HCT116 (cell line): ENCODE results near the gene RNF128. TPM values are rescaled to one million over a fixed set of nuclear protein-coding genes. Genes with fewer than 3 reads are reported as not detected.

Experiments
- ATAC-seq: fragments of 200-7000 bp; cut with Tn5 transposase; 2 replicates; pipeline ENCODE4 v1.9.1; 2020; ENCODE audit warnings: mild to moderate bottlenecking, moderate library complexity
- Bru-seq: library from RNA; stranded (reverse); fragments of 400-500 nt; gene quantifications from one replicate; lab custom pipeline; 2021; lab: Mats Ljungman, UMichigan
- BruChase-seq, 2 experiments: library from RNA; stranded (reverse); fragments of 400-500 nt; gene quantifications; one replicate each; lab custom pipeline; 2021; lab: Mats Ljungman, UMichigan
- BruUV-seq: library from RNA; stranded (reverse); fragments of 400-500 nt; replicated peaks from 2 replicates; lab custom pipeline; 2021; lab: Mats Ljungman, UMichigan
- CTCF ChIA-PET: fragments of 300-600 bp; sonication (Branson Sonifier 250); formaldehyde crosslinking; loops from one replicate; lab custom pipeline; 2021; ENCODE audit warnings: antibody characterized with exemption; lab: Charles Lee
- POLR2A ChIA-PET: fragments of 300-600, 350-600 bp; sonication (Branson Sonifier 250); formaldehyde crosslinking; loops from one replicate; lab custom pipeline; 2021; ENCODE audit warnings: antibody characterized with exemption; lab: Charles Lee
- RAD21 ChIA-PET, 2 experiments: fragments of 300-600 bp; sonication (Branson Sonifier 250); formaldehyde crosslinking; loops; one replicate each; lab custom pipeline; 2023; ENCODE audit warnings: low total read pairs in 2 of 2; ENCODE audit not compliant: uncharacterized antibody in 2 of 2, unreplicated experiment in 2 of 2, low non-redundant PET in 1 of 2; lab: Charles Lee
- DNase-seq: peaks from one replicate; pipeline ENCODE4 v3.0.0-alpha.2; 2010; ENCODE audit warnings: low read depth, low spot score
- H2AFZ ChIP-seq: fragments of 200-600 bp; shearing (Covaris generic), sonication (generic); 2 replicates; pipeline ENCODE4 v1.6.1; 2017; ENCODE audit warnings: low read depth, mixed run types, mixed read lengths, antibody characterized with exemption, low read length; ENCODE audit not compliant: poor library complexity, severe bottlenecking
- H3K27ac ChIP-seq: 2 replicates; pipeline ENCODE4 v1.5.1; 2012; ENCODE audit warnings: low read depth, low read length
- H3K27me3 ChIP-seq: fragments of 200-600 bp; sonication (generic); 2 replicates; pipeline ENCODE4 v1.6.1; 2016; ENCODE audit warnings: mixed run types, low read length, mixed read lengths; ENCODE audit not compliant: insufficient read depth
- H3K36me3 ChIP-seq, 2 experiments: fragments of 200-500 bp in 1 of 2; fragments of 200-600 bp in 1 of 2; sonication (Bioruptor generic) in 1 of 2; sonication (generic) in 1 of 2; 2 replicates each; pipeline versions ENCODE4 v1.5.1 to v1.6.1; 2014 to 2016; ENCODE audit warnings: low read length in 2 of 2, inconsistent platforms in 1 of 2, mixed read lengths in 1 of 2, mixed run types in 1 of 2; ENCODE audit not compliant: insufficient read depth in 2 of 2, control insufficient read depth in 1 of 2
- H3K4me1 ChIP-seq, 2 experiments: fragments of 200-600 bp in 1 of 2; sonication (generic) in 1 of 2; 2 replicates each; pipeline versions ENCODE4 v1.5.1 to v1.6.1; 2012 to 2017; ENCODE audit warnings: low read length in 2 of 2, inconsistent platforms in 1 of 2, mild to moderate bottlenecking in 1 of 2, mixed read lengths in 1 of 2, mixed run types in 1 of 2, moderate library complexity in 1 of 2; ENCODE audit not compliant: insufficient read depth in 2 of 2, control insufficient read depth in 1 of 2
- H3K4me2 ChIP-seq: fragments of 200-600 bp; sonication (generic); 2 replicates; pipeline ENCODE4 v1.6.1; 2017; ENCODE audit warnings: mixed run types, low read length, mixed read lengths
- H3K4me3 ChIP-seq, 2 experiments: fragments of 200-600 bp in 1 of 2; sonication (generic) in 1 of 2; replicated peaks in 1 of 2; 2 replicates each; pipeline ENCODE4 v1.5.1; 2011 to 2016; ENCODE audit warnings: low read length in 2 of 2, control low read depth in 1 of 2, low read depth in 1 of 2, mild to moderate bottlenecking in 1 of 2, mixed read lengths in 1 of 2, mixed run types in 1 of 2
- H3K79me2 ChIP-seq: fragments of 200-600 bp; sonication (generic); 2 replicates; pipeline ENCODE4 v1.6.1; 2017; ENCODE audit warnings: mild to moderate bottlenecking, mixed run types, low read length, moderate library complexity, mixed read lengths; ENCODE audit not compliant: insufficient read depth
- H3K9ac ChIP-seq: fragments of 200-600 bp; sonication (generic); 2 replicates; pipeline ENCODE4 v1.6.1; 2016; ENCODE audit warnings: low read length, mixed read lengths
- H3K9me2 ChIP-seq: fragments of 200-600 bp; sonication (generic), shearing (Covaris generic); 2 replicates; pipeline ENCODE4 v1.6.1; 2017; ENCODE audit warnings: mixed run types, mild to moderate bottlenecking, moderate library complexity; ENCODE audit not compliant: insufficient read depth
- H3K9me3 ChIP-seq, 2 experiments: fragments of 200-500 bp in 1 of 2; fragments of 200-600 bp in 1 of 2; sonication (Bioruptor generic) in 1 of 2; sonication (generic) in 1 of 2; 2 replicates each; pipeline ENCODE4 v1.6.1; 2014 to 2017; ENCODE audit warnings: low read length in 2 of 2, mixed read lengths in 2 of 2, inconsistent platforms in 1 of 2, low read depth in 1 of 2, mild to moderate bottlenecking in 1 of 2, mixed run types in 1 of 2, moderate library complexity in 1 of 2; ENCODE audit not compliant: control insufficient read depth in 1 of 2, insufficient read depth in 1 of 2
- H4K20me1 ChIP-seq: fragments of 200-600 bp; sonication (generic), shearing (Covaris generic); 2 replicates; pipeline ENCODE4 v1.6.1; 2017; ENCODE audit warnings: mixed run types, mild to moderate bottlenecking, moderate library complexity; ENCODE audit not compliant: insufficient read depth
- CBX3 ChIP-seq: IDR thresholded peaks from 2 replicates; pipeline ENCODE4 v1.6.1; 2012; ENCODE audit warnings: low read depth
- EZH2 ChIP-seq: fragments of 200-600 bp; sonication (generic); IDR thresholded peaks from 2 replicates; pipeline ENCODE4 v1.6.1; 2017; ENCODE audit warnings: antibody characterized with exemption, mixed run types
- POLR2A ChIP-seq: IDR thresholded peaks from 2 replicates; pipeline ENCODE4 v1.7.0; 2011; ENCODE audit warnings: borderline replicate concordance; ENCODE audit not compliant: insufficient read depth, insufficient read length; ENCODE audit errors: extremely low read depth
- POLR2AphosphoS5 ChIP-seq: IDR thresholded peaks from 2 replicates; pipeline ENCODE4 v1.6.1; 2011; ENCODE audit warnings: mild to moderate bottlenecking, low read depth, low read length, moderate library complexity
- SP1 ChIP-seq: IDR thresholded peaks from 2 replicates; pipeline ENCODE4 v1.6.1; 2012; ENCODE audit warnings: low read depth
- SRF ChIP-seq: IDR thresholded peaks from 2 replicates; pipeline ENCODE4 v1.6.1; 2012; ENCODE audit warnings: low read depth
- TCF7L2 ChIP-seq: IDR thresholded peaks from 2 replicates; pipeline ENCODE4 v1.7.0; 2011; ENCODE audit warnings: borderline replicate concordance, inconsistent platforms; ENCODE audit not compliant: insufficient read depth, insufficient read length; ENCODE audit errors: extremely low read depth
- YY1 ChIP-seq: IDR thresholded peaks from 2 replicates; pipeline ENCODE4 v1.6.1; 2011; ENCODE audit warnings: low read length, low read depth, moderate library complexity, mild to moderate bottlenecking; ENCODE audit not compliant: insufficient replicate concordance; ENCODE audit errors: extremely low read depth
- ZBTB33 ChIP-seq: IDR thresholded peaks from 2 replicates; pipeline ENCODE4 v1.6.1; 2011; ENCODE audit warnings: mild to moderate bottlenecking, low read length, moderate library complexity; ENCODE audit not compliant: insufficient replicate concordance; ENCODE audit errors: extremely low read depth
- ZFX ChIP-seq: fragments of 450-650 bp; IDR thresholded peaks from 2 replicates; pipeline ENCODE4 v1.6.1; 2017
- ZNF274 ChIP-seq: fragments of 200-500 bp; sonication (Bioruptor generic); IDR thresholded peaks from 2 replicates; pipeline ENCODE4 v1.6.1; 2014; ENCODE audit warnings: mild to moderate bottlenecking, low read depth, low read length, inconsistent platforms
- intact Hi-C: fragments of 100-400 bp; cut with micrococcal nuclease; formaldehyde crosslinking; loops from 2 replicates; pipeline ENCODE4 v1.10.0; 2022
- long read RNA-seq: library from polyadenylated mRNA; unstranded; transcript quantifications from one replicate; pipeline ENCODE4 v2.0.0, GENCODE V29; 2021; ENCODE audit not compliant: unreplicated experiment
- polyA plus RNA-seq: library from polyadenylated mRNA; unstranded; fragments of >200 nt; gene quantifications from 2 replicates; pipeline ENCODE4 v1.2.1, GENCODE V29; 2012; ENCODE audit warnings: missing spikeins
- total RNA-seq: library from RNA; stranded (reverse); gene quantifications from one replicate; pipeline ENCODE4 v1.2.1, GENCODE V29; 2021; ENCODE audit not compliant: unreplicated experiment
- TF ChIP-seq, protein P1 (sequence below): IDR thresholded peaks from 2 replicates; pipeline ENCODE4 v1.6.1; 2012
- TF ChIP-seq, protein P2 (sequence below): IDR thresholded peaks from 2 replicates; pipeline ENCODE4 v1.6.1; 2012

Gene RNF128, protein sequence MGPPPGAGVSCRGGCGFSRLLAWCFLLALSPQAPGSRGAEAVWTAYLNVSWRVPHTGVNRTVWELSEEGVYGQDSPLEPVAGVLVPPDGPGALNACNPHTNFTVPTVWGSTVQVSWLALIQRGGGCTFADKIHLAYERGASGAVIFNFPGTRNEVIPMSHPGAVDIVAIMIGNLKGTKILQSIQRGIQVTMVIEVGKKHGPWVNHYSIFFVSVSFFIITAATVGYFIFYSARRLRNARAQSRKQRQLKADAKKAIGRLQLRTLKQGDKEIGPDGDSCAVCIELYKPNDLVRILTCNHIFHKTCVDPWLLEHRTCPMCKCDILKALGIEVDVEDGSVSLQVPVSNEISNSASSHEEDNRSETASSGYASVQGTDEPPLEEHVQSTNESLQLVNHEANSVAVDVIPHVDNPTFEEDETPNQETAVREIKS
- total RNA-seq (5.8 TPM), Bru-seq, nascent RNA (percentile 34 among the genes with signal in this experiment), BruChase-seq, experiment 1, labeled RNA remaining after a 6-hour chase (percentile 38 among the genes with signal in this experiment), BruChase-seq, experiment 2, labeled RNA remaining after a 2-hour chase (percentile 35 among the genes with signal in this experiment)
- polyA plus RNA-seq, result 3.2 and 4.0 TPM in 2 replicates
- long read RNA-seq, transcript RNF128-201 (7 exons, 2,817 nt), result major isoform, 27 of 32 reads
- long read RNA-seq, partial matches to known transcripts, result 0 of 32 reads
- long read RNA-seq, other reads (novel, unspliced or antisense), result 5 of 32 reads

GRCh38 chrX:106726485-106727437 is at the start of gene RNF128:
Gene RNF128, plus strand, starts transcription at chrX:106726701. Its CDS starts 213 bp downstream, at chrX:106726914.
- H3K4me1 ChIP-seq, result peaks cover 0 to 20% of the 10 kb centered on the region in 2 experiments; a peak in 2 of 4 replicates
- TF ChIP-seq POLR2AphosphoS5 (peak; percentile 86), YY1 (no peak), SRF (no peak), ZBTB33 (no peak), SP1 (peak; percentile 51; the same call in 1 of the 2 replicates), EZH2 (no peak), POLR2A (peak; percentile 35), ZFX (no peak), ZNF274 (no peak), CBX3 (no peak), TCF7L2 (no peak)
- TF ChIP-seq, protein P1, sequence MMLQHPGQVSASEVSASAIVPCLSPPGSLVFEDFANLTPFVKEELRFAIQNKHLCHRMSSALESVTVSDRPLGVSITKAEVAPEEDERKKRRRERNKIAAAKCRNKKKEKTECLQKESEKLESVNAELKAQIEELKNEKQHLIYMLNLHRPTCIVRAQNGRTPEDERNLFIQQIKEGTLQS, result no peak
- TF ChIP-seq, protein P2, sequence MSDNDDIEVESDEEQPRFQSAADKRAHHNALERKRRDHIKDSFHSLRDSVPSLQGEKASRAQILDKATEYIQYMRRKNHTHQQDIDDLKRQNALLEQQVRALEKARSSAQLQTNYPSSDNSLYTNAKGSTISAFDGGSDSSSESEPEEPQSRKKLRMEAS, result peak; percentile 36
- TF ChIP-seq, all 23 proteins: peak for 4
- Histone ChIP-seq H3K9me2 (no peaks in the 10 kb centered on the region), H2AFZ (peak within 1 kb of the TSS; percentile 85), H3K4me3 (peak within 1 kb of the TSS; percentile 55 to 63), H3K36me3 (no peaks in the 10 kb centered on the region), H3K79me2 (no peaks in the 10 kb centered on the region), H3K27me3 (no peaks in the 10 kb centered on the region), H3K9me3 (no peaks in the 10 kb centered on the region), H4K20me1 (no peaks in the 10 kb centered on the region), H3K9ac (peak within 1 kb of the TSS; percentile 67), H3K27ac (peak within 1 kb of the TSS; percentile 29; the same call in 1 of the 2 replicates), H3K4me2 (peak within 1 kb of the TSS; percentile 91)
- intact Hi-C loops, result no loop called here
- POLR2A ChIA-PET, result interaction anchor here (1.4 kb wide), 1 partner anchor 12 kb away, joined by 4 read pairs; no protein-coding TSS in a partner anchor
- RAD21 ChIA-PET, result no interaction called here
- DNase-seq (peak; percentile 70), ATAC-seq (peak; percentile 95)
- CTCF ChIA-PET, result no interaction called here
- no TSS peak for BruUV-seq
